Inflammatory macrophage (primary cell): ENCODE data around the gene ARL4C.

Source experiments
- DNase-seq, 2 donors: peaks; one replicate each; pipeline ENCODE4 v3.0.0-alpha.2; 2020 to 2022

ARL4C gene

GRCh38 chr2:234497594-234498235 is 834 bp upstream of the ARL4C start:
- DNase-seq, result no peak

- DNase-seq, result peak; percentile 10 to 59
Measured at GRCh38 chr2:234496055-234496834, 636 bp downstream of the ARL4C start.

GRCh38 chr2:234495251-234496054 is 1.4 kb downstream of the ARL4C start:
- no peak for DNase-seq

- DNase-seq, result no peak
Measured at GRCh38 chr2:234494361-234495250, 2.3 kb downstream of the ARL4C start.

- DNase-seq, result no peak
Measured at GRCh38 chr2:234493796-234494195, 3.1 kb downstream of the ARL4C start.

- no peak for DNase-seq
Measured at GRCh38 chr2:234492717-234493485, 4.0 kb downstream of the ARL4C start.

- no peak for DNase-seq
Measured at GRCh38 chr2:234491897-234492296, 5.0 kb downstream of the ARL4C start.

GRCh38 chr2:234491281-234491680 is 5.6 kb downstream of the ARL4C start:
- peak in 1 of 2 donors; percentile 20 for DNase-seq

GRCh38 chr2:234490271-234491091 is 6.4 kb downstream of the ARL4C start:
- peak; percentile 35 to 46 for DNase-seq

- DNase-seq, result no peak
Measured at GRCh38 chr2:234488913-234489451, 7.9 kb downstream of the ARL4C start.

GRCh38 chr2:234488486-234488885 is 8.4 kb downstream of the ARL4C start:
- no peak for DNase-seq

- peak; percentile 35 to 53 for DNase-seq
Measured at GRCh38 chr2:234487356-234487755, 9.5 kb downstream of the ARL4C start.

- peak; percentile 78 to 88 for DNase-seq
Measured at GRCh38 chr2:234483568-234484251, 13.2 kb downstream of the ARL4C start.

- no peak for DNase-seq
Measured at GRCh38 chr2:234481301-234481700, 15.6 kb downstream of the ARL4C start.

GRCh38 chr2:234480337-234480736 is 16.5 kb downstream of the ARL4C start:
- no peak for DNase-seq

GRCh38 chr2:234479465-234479864 is 17.4 kb downstream of the ARL4C start:
- no peak for DNase-seq

- peak; percentile 29 to 67 for DNase-seq
Measured at GRCh38 chr2:234478121-234478858, 18.6 kb downstream of the ARL4C start.

GRCh38 chr2:234476766-234477165 is 20.1 kb downstream of the ARL4C start:
- no peak for DNase-seq

GRCh38 chr2:234474654-234475053 is 22.2 kb downstream of the ARL4C start:
- DNase-seq, result no peak
